Uterus (tissue), 4 donors: ENCODE measurements around the gene LHB. TPM values are rescaled to one million over a fixed set of nuclear protein-coding genes. Genes with fewer than 3 reads are reported as not detected.
A peak's percentile ranks its signal among the peaks of the same experiment; 100 is the strongest.

Experiments
- DNase-seq, 2 donors: peaks; one replicate each; pipeline ENCODE4 v3.0.0-alpha.2; 2019 to 2020
- H3K27ac ChIP-seq, 2 donors: fragments of 200-600 bp; sonication (generic); 1 replicate in 1 of 2; 2 replicates in 1 of 2; pipeline ENCODE4 v1.5.1; 2016 to 2018
- H3K27me3 ChIP-seq, 2 donors: fragments of 200-600 bp; sonication (generic); one replicate each; pipeline ENCODE4 v1.5.1; 2018 to 2019; ENCODE audit warnings: control low read depth in 1 of 2
- H3K36me3 ChIP-seq, 2 donors: fragments of 200-600 bp; sonication (generic); one replicate each; pipeline ENCODE4 v1.5.1; 2019; ENCODE audit warnings: control low read depth in 1 of 2
- H3K4me1 ChIP-seq, 2 donors: fragments of 200-600 bp; sonication (generic); one replicate each; pipeline ENCODE4 v1.5.1; 2018 to 2019; ENCODE audit warnings: control low read depth in 1 of 2
- H3K4me3 ChIP-seq, 2 donors: fragments of 200-600 bp; sonication (generic); 1 replicate in 1 of 2; 2 replicates in 1 of 2; pipeline ENCODE4 v1.5.1; 2018 to 2019; ENCODE audit warnings: mild to moderate bottlenecking in 1 of 2
- H3K9me3 ChIP-seq, 2 donors: fragments of 200-600 bp; sonication (generic); one replicate each; pipeline ENCODE4 v1.5.1; 2019; ENCODE audit warnings: control low read depth in 1 of 2
- CTCF ChIP-seq, 4 experiments: fragments of 200-600 bp in 2 of 4; fragments of 450-650 bp in 2 of 4; sonication (generic) in 2 of 4; IDR thresholded peaks; one replicate each; pipeline ENCODE4 v1.5.1; 2016 to 2019; ENCODE audit warnings: antibody characterized with exemption in 4 of 4, mild to moderate bottlenecking in 2 of 4, moderate library complexity in 1 of 4
- POLR2A ChIP-seq, 2 donors: fragments of 450-650 bp; IDR thresholded peaks; one replicate each; pipeline ENCODE4 v1.6.1; 2016; ENCODE audit warnings: antibody characterized with exemption in 2 of 2, mild to moderate bottlenecking in 1 of 2, moderate library complexity in 1 of 2
- intact Hi-C: fragments of 100-400 bp; cut with DNase I; formaldehyde crosslinking; loops from one replicate; pipeline ENCODE4 v1.15.1; 2023; ENCODE audit warnings: low total_unique reads
- total RNA-seq, 4 donors: library from RNA; depleted of rRNA in 3 of 4; stranded (reverse); fragments of >200 nt in 3 of 4; gene quantifications; one replicate each; pipeline versions ENCODE4 v1.1.0 to v1.2.4, GENCODE V29; 2014 to 2023
- donor health status: DM: yes; HTN: yes; CAD: no.

LHB gene
- total RNA-seq, 4 donors from 2014 or later, result not detected

GRCh38 chr19:49009828-49010227 is 7.1 kb downstream of the LHB start:
- H3K27ac ChIP-seq, result no peak overlapping the region
- H3K27me3 ChIP-seq, result no peaks in the 10 kb centered on the region
- H3K4me1 ChIP-seq, result no peaks in the 10 kb centered on the region
- intact Hi-C loops, result no loop called here
- H3K36me3 ChIP-seq, result no peaks in the 10 kb centered on the region
- TF ChIP-seq POLR2A (IDR thresholded peaks at IDR 0.05), result no peak
- TF ChIP-seq CTCF (IDR thresholded peaks at IDR 0.05), result no peak
- no peak for DNase-seq
- H3K4me3 ChIP-seq, result no peak overlapping the region
- H3K9me3 ChIP-seq, result no peaks in the 10 kb centered on the region

- Histone ChIP-seq H3K36me3 (no peaks in the 10 kb centered on the region), H3K9me3 (no peaks in the 10 kb centered on the region), H3K27me3 (no peaks in the 10 kb centered on the region), H3K4me1 (no peaks in the 10 kb centered on the region), H3K27ac (no peak overlapping the region), H3K4me3 (no peak overlapping the region)
- intact Hi-C loops, result no loop called here
- TF ChIP-seq POLR2A (IDR thresholded peaks at IDR 0.05) (no peak), CTCF (IDR thresholded peaks at IDR 0.05) (no peak)
- no peak for DNase-seq
Measured at GRCh38 chr19:49006905-49007304, 10.0 kb downstream of the LHB start.

- TF ChIP-seq POLR2A (IDR thresholded peaks at IDR 0.05), result no peak
- TF ChIP-seq CTCF (IDR thresholded peaks at IDR 0.05), result no peak
- no peaks in the 10 kb centered on the region for H3K27me3 ChIP-seq
- H3K36me3 ChIP-seq, result no peaks in the 10 kb centered on the region
- H3K27ac ChIP-seq, result no peak overlapping the region
- no peak overlapping the region for H3K4me3 ChIP-seq
- DNase-seq, result no peak
- intact Hi-C loops, result no loop called here
- no peaks in the 10 kb centered on the region for H3K9me3 ChIP-seq
- no peaks in the 10 kb centered on the region for H3K4me1 ChIP-seq
Measured at GRCh38 chr19:49004964-49005614, 11.8 kb downstream of the LHB start.

GRCh38 chr19:49004133-49004532 is 12.8 kb downstream of the LHB start:
- Histone ChIP-seq H3K4me3 (no peak overlapping the region), H3K36me3 (no peaks in the 10 kb centered on the region), H3K27ac (no peak overlapping the region), H3K4me1 (no peaks in the 10 kb centered on the region), H3K9me3 (no peaks in the 10 kb centered on the region), H3K27me3 (no peaks in the 10 kb centered on the region)
- intact Hi-C loops, result no loop called here
- no peak for DNase-seq
- TF ChIP-seq CTCF (IDR thresholded peaks at IDR 0.05) (no peak), POLR2A (IDR thresholded peaks at IDR 0.05) (no peak)

GRCh38 chr19:48999481-49000325 is 17.2 kb downstream of the LHB start:
- Histone ChIP-seq H3K27ac (no peak overlapping the region), H3K36me3 (no peaks in the 10 kb centered on the region), H3K4me3 (no peak overlapping the region), H3K9me3 (no peaks in the 10 kb centered on the region), H3K4me1 (peaks cover 0 to 4% of the 10 kb centered on the region in 2 donors), H3K27me3 (no peaks in the 10 kb centered on the region)
- no peak for DNase-seq
- no peak for TF ChIP-seq POLR2A (IDR thresholded peaks at IDR 0.05)
- peak; percentile 11 to 31 (median 24) for TF ChIP-seq CTCF (IDR thresholded peaks at IDR 0.05)
- intact Hi-C loops, result no loop called here
